GM06990 (cell line): ENCODE results near the gene POLR3A.

Experiments used
- DNase-seq: peaks from one replicate; pipeline ENCODE4 v3.0.0-alpha.2; 2011; ENCODE audit not compliant: insufficient read length; ENCODE audit errors: extremely low read depth
- H3K27me3 ChIP-seq: replicated peaks from 2 replicates; pipeline ENCODE4 v1.6.0; 2011; ENCODE audit warnings: low read length; ENCODE audit not compliant: control insufficient read depth, insufficient read depth
- H3K36me3 ChIP-seq: 2 replicates; pipeline ENCODE4 v1.5.1; 2011; ENCODE audit warnings: low read length; ENCODE audit not compliant: control insufficient read depth, insufficient read depth
- H3K4me3 ChIP-seq: replicated peaks from 2 replicates; pipeline ENCODE4 v1.5.1; 2011; ENCODE audit warnings: low read depth, mild to moderate bottlenecking, control low read depth, low read length
- TF ChIP-seq, protein P1 (sequence below): IDR thresholded peaks from 2 replicates; pipeline ENCODE4 v1.5.1; 2011; ENCODE audit warnings: low read length, control low read depth, mild to moderate bottlenecking, inconsistent platforms; ENCODE audit not compliant: insufficient read depth, poor library complexity, severe bottlenecking

POLR3A gene

DNA sequence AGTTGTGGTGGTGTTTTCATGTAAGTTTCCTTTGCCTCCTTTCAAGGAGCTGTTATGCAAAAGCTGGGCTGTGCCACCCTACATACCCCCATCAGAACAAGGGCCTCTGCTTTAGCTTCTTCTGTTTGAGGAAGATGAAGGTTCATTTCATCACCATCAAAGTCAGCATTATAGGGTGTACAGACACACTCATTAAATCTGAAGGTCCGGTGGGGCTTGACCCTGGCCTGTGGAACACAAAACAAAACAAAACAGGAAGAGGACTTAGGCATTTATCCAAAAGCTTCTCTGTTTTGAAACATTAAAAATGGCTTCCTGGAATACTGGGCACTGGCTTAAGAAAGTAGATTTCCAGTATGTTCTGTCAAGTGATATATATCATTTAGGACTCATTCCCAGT is 15.8 kb downstream of the POLR3A start:
- Histone ChIP-seq H3K27me3 (no peaks in the 10 kb centered on the region), H3K36me3 (peaks cover 29% of the 10 kb centered on the region), H3K4me3 (no peak overlapping the region)
- no peak for DNase-seq
- TF ChIP-seq, protein P1, sequence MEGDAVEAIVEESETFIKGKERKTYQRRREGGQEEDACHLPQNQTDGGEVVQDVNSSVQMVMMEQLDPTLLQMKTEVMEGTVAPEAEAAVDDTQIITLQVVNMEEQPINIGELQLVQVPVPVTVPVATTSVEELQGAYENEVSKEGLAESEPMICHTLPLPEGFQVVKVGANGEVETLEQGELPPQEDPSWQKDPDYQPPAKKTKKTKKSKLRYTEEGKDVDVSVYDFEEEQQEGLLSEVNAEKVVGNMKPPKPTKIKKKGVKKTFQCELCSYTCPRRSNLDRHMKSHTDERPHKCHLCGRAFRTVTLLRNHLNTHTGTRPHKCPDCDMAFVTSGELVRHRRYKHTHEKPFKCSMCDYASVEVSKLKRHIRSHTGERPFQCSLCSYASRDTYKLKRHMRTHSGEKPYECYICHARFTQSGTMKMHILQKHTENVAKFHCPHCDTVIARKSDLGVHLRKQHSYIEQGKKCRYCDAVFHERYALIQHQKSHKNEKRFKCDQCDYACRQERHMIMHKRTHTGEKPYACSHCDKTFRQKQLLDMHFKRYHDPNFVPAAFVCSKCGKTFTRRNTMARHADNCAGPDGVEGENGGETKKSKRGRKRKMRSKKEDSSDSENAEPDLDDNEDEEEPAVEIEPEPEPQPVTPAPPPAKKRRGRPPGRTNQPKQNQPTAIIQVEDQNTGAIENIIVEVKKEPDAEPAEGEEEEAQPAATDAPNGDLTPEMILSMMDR: no peak

GRCh38 chr10:78011065-78011464 is 18.2 kb downstream of the POLR3A start:
- no peak for DNase-seq
- H3K36me3 ChIP-seq: peaks cover 25% of the 10 kb centered on the region
- TF ChIP-seq, protein P1: no peak
- H3K4me3 ChIP-seq: no peak overlapping the region
- no peaks in the 10 kb centered on the region for H3K27me3 ChIP-seq

GRCh38 chr10:78010278-78010677 is 19.0 kb downstream of the POLR3A start:
- peaks cover 26% of the 10 kb centered on the region for H3K36me3 ChIP-seq
- TF ChIP-seq, protein P1: no peak
- H3K4me3 ChIP-seq: no peak overlapping the region
- no peaks in the 10 kb centered on the region for H3K27me3 ChIP-seq
- DNase-seq: no peak

- Histone ChIP-seq H3K27me3 (no peaks in the 10 kb centered on the region), H3K4me3 (no peak overlapping the region), H3K36me3 (peaks cover 30% of the 10 kb centered on the region)
- no peak for DNase-seq
- TF ChIP-seq, protein P1: no peak
Observed at GRCh38 chr10:78009662-78010061, 19.7 kb downstream of the POLR3A start.

- no peak for DNase-seq
- Histone ChIP-seq H3K27me3 (no peaks in the 10 kb centered on the region), H3K36me3 (peaks cover 33% of the 10 kb centered on the region), H3K4me3 (no peak overlapping the region)
- TF ChIP-seq, protein P1: no peak
Observed at GRCh38 chr10:78007172-78007571, 22.1 kb downstream of the POLR3A start.
